ENCODE results near the gene GNPDA1. TPM values are rescaled to one million over a fixed set of nuclear protein-coding genes. Genes with fewer than 3 reads are reported as not detected.
A peak's percentile ranks its signal among the peaks of the same experiment; 100 is the strongest.

GNPDA1 gene
- total RNA-seq, 1 experiment from 2014 or later = 52.4 TPM

DNA sequence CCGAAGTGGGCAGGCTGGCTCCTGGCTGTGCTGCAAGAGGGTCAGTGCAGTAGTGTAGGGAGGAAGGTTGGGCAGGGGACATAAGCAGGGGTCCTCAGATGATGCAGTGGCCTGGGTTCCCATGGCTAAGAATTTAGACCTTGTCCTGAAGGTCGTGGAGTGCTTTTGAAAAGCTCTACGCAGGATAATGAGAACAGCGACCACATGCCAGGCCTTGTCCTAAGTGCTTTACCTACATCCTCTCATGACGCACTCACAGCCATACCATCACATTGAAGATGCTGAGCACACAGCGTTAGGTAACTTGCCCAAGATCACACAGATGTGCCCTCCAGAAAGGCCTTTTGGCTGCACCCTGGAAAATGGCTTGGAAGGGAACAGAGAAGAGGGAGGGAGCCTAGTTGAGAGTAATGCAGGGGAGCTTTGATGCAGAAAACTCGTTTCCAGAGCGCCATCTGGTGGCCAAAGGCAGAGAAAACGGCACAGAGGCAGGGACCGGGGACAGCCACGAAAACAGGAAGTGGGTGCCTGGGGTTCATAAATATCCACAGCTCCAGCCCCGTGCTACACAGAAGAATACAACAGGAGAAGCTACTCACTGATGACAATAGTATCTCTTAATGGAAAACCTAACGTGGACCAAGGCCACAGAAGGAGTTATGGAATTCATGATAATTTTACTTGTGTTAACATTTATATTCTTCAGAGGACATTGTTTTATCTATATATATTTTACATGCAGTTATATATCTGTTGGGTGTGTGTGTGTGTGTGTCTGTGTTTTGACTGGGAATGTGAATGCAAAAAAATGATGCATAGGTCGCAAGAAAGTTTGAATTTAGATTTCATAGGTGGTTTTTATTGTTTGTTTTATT is 52.1 kb downstream of the GNPDA1 start:
- no peaks in the 10 kb centered on the region for H3K9me3 ChIP-seq (ENCODE audit: low read depth, low read length, poor library complexity, severe bottlenecking)
- no peak overlapping the region for H3K4me3 ChIP-seq (ENCODE audit: low read depth, low read length, poor library complexity, severe bottlenecking)
- ChIA-PET CTCF (interaction anchor here (0.5 to 2.2 kb wide), 13 partner anchors 9 to 388 kb away, joined by 3 to 47 read pairs (median 4); partner anchors contain the start of genes PCDH1 and RNF14), POLR2A (ENCODE audit: low non-redundant PET) (interaction anchor here (0.6 to 0.7 kb wide), 2 partner anchors 157 to 267 kb away, joined by 3 read pairs; no protein-coding TSS in a partner anchor)
- H3K36me3 ChIP-seq (ENCODE audit: insufficient read depth, low read length, poor library complexity, severe bottlenecking) = no peaks in the 10 kb centered on the region
- DNase-seq (ENCODE audit: low spot score) = peak; percentile 93
- no TSS peak for BruUV-seq (replicated peaks)
- intact Hi-C loops (cut with micrococcal nuclease; ENCODE audit: unreplicated experiment) = loop anchor here (1.0 to 2.0 kb wide), 3 partner anchors 72 to 296 kb away; no protein-coding TSS in a partner anchor
- no peaks in the 10 kb centered on the region for H3K27me3 ChIP-seq (replicated peaks; ENCODE audit: insufficient read depth, low read depth, low read length, poor library complexity)
- no peak overlapping the region for H3K27ac ChIP-seq (ENCODE audit: low read depth, low read length, poor library complexity, severe bottlenecking)
- peaks cover 28% of the 10 kb centered on the region for H3K4me1 ChIP-seq (ENCODE audit: insufficient read depth, low read length, poor library complexity, severe bottlenecking)
- TF ChIP-seq, protein P1, sequence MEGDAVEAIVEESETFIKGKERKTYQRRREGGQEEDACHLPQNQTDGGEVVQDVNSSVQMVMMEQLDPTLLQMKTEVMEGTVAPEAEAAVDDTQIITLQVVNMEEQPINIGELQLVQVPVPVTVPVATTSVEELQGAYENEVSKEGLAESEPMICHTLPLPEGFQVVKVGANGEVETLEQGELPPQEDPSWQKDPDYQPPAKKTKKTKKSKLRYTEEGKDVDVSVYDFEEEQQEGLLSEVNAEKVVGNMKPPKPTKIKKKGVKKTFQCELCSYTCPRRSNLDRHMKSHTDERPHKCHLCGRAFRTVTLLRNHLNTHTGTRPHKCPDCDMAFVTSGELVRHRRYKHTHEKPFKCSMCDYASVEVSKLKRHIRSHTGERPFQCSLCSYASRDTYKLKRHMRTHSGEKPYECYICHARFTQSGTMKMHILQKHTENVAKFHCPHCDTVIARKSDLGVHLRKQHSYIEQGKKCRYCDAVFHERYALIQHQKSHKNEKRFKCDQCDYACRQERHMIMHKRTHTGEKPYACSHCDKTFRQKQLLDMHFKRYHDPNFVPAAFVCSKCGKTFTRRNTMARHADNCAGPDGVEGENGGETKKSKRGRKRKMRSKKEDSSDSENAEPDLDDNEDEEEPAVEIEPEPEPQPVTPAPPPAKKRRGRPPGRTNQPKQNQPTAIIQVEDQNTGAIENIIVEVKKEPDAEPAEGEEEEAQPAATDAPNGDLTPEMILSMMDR (conservative IDR thresholded peaks at IDR 0.05; ENCODE audit: low read depth, low read length) = peak; percentile 94
- no peak for TF ChIP-seq EZH2 (IDR thresholded peaks at IDR 0.05; ENCODE audit: borderline replicate concordance, low read depth, low read length, poor library complexity, severe bottlenecking)

DNA sequence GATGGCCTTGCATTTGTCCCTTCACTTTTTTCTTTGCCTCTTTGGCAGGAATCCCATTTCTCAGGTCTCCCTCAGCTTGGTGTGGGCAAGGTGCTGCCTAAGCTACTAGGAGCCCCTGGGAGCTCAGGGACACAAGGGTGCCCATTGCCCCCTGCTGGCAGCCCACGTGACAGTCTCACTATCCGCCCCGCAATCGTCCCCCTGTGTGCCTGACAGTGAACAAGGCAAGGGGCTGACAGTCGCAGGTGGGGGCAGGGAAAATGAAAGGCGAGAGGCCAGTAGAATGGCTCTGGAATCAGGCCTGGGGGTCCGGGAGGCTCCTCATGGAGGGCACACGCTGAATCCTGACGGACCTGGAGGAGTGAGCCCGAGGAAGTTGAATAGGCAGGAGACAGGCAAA is 52.8 kb downstream of the GNPDA1 start:
- H3K36me3 ChIP-seq (ENCODE audit: insufficient read depth, low read length, poor library complexity, severe bottlenecking) = no peaks in the 10 kb centered on the region
- no peaks in the 10 kb centered on the region for H3K27me3 ChIP-seq (replicated peaks; ENCODE audit: insufficient read depth, low read depth, low read length, poor library complexity)
- intact Hi-C loops (cut with micrococcal nuclease; ENCODE audit: unreplicated experiment) = loop anchor here (1.0 to 2.0 kb wide), 3 partner anchors 71 to 295 kb away; no protein-coding TSS in a partner anchor
- ChIA-PET POLR2A (ENCODE audit: low non-redundant PET) (no interaction called here), CTCF (interaction anchor here (0.6 to 2.2 kb wide), 8 partner anchors 9 to 387 kb away, joined by 3 to 47 read pairs (median 9); partner anchors contain the start of genes PCDH1 and RNF14)
- no peak for TF ChIP-seq EZH2 (IDR thresholded peaks at IDR 0.05; ENCODE audit: borderline replicate concordance, low read depth, low read length, poor library complexity, severe bottlenecking)
- TF ChIP-seq, protein P1 (conservative IDR thresholded peaks at IDR 0.05; ENCODE audit: low read depth, low read length) = peak; percentile 23; the same call in 1 of the 2 replicates
- no peak overlapping the region for H3K4me3 ChIP-seq (ENCODE audit: low read depth, low read length, poor library complexity, severe bottlenecking)
- no peak overlapping the region for H3K27ac ChIP-seq (ENCODE audit: low read depth, low read length, poor library complexity, severe bottlenecking)
- no TSS peak for BruUV-seq (replicated peaks)
- H3K9me3 ChIP-seq (ENCODE audit: low read depth, low read length, poor library complexity, severe bottlenecking) = no peaks in the 10 kb centered on the region
- peaks cover 28% of the 10 kb centered on the region for H3K4me1 ChIP-seq (ENCODE audit: insufficient read depth, low read length, poor library complexity, severe bottlenecking)
- DNase-seq (ENCODE audit: low spot score) = no peak

DNA sequence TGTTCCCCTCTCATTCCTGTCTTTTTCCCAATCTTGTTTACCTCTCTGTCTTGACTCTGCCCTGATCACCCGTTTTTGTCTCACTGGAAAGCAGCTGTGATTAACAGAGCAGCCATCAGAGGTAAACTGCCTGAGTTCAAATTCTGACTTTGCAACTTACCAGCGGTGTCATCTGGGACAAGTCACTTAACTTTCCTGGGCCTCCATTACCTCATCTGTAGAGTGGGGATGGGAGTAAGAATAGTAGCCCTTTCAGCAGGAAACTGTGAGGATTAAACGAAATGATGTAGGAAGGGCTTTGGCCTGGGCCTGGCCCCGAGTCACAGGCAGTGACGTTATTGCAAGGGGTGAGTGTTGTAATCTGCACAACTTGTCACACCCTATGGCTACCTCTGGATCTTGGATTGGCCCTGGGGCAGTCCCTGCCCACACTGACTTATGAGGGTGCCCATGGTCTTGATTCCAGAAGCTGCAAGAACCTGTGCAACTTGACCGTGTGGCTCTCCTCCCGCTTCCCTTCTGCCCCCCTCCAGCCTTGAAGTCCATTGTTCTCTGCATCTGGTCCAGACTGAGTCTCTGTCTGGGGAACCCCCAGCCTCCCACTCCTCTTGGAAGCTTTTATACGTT is 54.2 kb downstream of the GNPDA1 start:
- Histone ChIP-seq H3K4me1 (ENCODE audit: insufficient read depth, low read length, poor library complexity, severe bottlenecking) (peaks cover 22% of the 10 kb centered on the region), H3K4me3 (ENCODE audit: low read depth, low read length, poor library complexity, severe bottlenecking) (no peak overlapping the region), H3K27me3 (replicated peaks; ENCODE audit: insufficient read depth, low read depth, low read length, poor library complexity) (no peaks in the 10 kb centered on the region), H3K9me3 (ENCODE audit: low read depth, low read length, poor library complexity, severe bottlenecking) (no peaks in the 10 kb centered on the region), H3K27ac (ENCODE audit: low read depth, low read length, poor library complexity, severe bottlenecking) (no peak overlapping the region), H3K36me3 (ENCODE audit: insufficient read depth, low read length, poor library complexity, severe bottlenecking) (no peaks in the 10 kb centered on the region)
- DNase-seq (ENCODE audit: low spot score) = no peak
- no peak for TF ChIP-seq EZH2 (IDR thresholded peaks at IDR 0.05; ENCODE audit: borderline replicate concordance, low read depth, low read length, poor library complexity, severe bottlenecking)
- TF ChIP-seq, protein P1 (conservative IDR thresholded peaks at IDR 0.05; ENCODE audit: low read depth, low read length) = no peak
- no TSS peak for BruUV-seq (replicated peaks)
- CTCF ChIA-PET = interaction anchor here (0.9 kb wide), 1 partner anchor 267 kb away, joined by 3 read pairs; no protein-coding TSS in a partner anchor
- POLR2A ChIA-PET (ENCODE audit: low non-redundant PET) = no interaction called here
- intact Hi-C loops (cut with micrococcal nuclease; ENCODE audit: unreplicated experiment) = no loop called here
